K562 (cell line): ENCODE results near the gene EXOC5. TPM values are rescaled to one million over a fixed set of nuclear protein-coding genes. Genes with fewer than 3 reads are reported as not detected.
A peak's percentile ranks its signal among the peaks of the same experiment; 100 is the strongest.

ENCODE experiments used
- C11orf30 ChIP-seq: fragments of 450-650 bp; IDR thresholded peaks from 2 replicates; pipeline ENCODE4 v1.6.1; 2016; ENCODE audit warnings: low read depth, mild to moderate bottlenecking
- ETV1 ChIP-seq: fragments of 450-650 bp; conservative IDR thresholded peaks from 2 replicates; pipeline ENCODE4 v1.6.1; 2016; ENCODE audit warnings: missing genetic modification characterization, control low read depth, low read depth, missing compliant biosample characterization
- FOXK2 ChIP-seq, 2 experiments: fragments of 450-650 bp; IDR thresholded peaks in 1 of 2; conservative IDR thresholded peaks in 1 of 2; 2 replicates each; pipeline ENCODE4 v1.6.1; 2016; ENCODE audit warnings: low read depth in 2 of 2, mild to moderate bottlenecking in 1 of 2
- GABPB1 ChIP-seq: sonication (generic); formaldehyde crosslinking; IDR thresholded peaks from 2 replicates; pipeline ENCODE4 v1.8.0; 2022; ENCODE audit warnings: mild to moderate bottlenecking, missing genetic modification reagents
- HNRNPLL ChIP-seq: fragments of 200-400 bp; formaldehyde crosslinking; IDR thresholded peaks from 2 replicates; pipeline ENCODE4 v1.6.1; 2017; ENCODE audit warnings: low read length, low read depth, mild to moderate bottlenecking; ENCODE audit not compliant: poor library complexity, severe bottlenecking
- KDM4B ChIP-seq, 2 experiments: fragments of 450-650 bp in 1 of 2; sonication (generic) in 1 of 2; IDR thresholded peaks; 2 replicates each; pipeline ENCODE4 v1.6.1; 2016 to 2017; ENCODE audit warnings: borderline replicate concordance in 2 of 2, antibody characterized with exemption in 1 of 2, low read depth in 1 of 2, mild to moderate bottlenecking in 1 of 2
- KDM5B ChIP-seq: fragments of 200-600 bp; sonication (generic); IDR thresholded peaks from 2 replicates; pipeline ENCODE4 v1.6.1; 2012; ENCODE audit warnings: low read depth, mild to moderate bottlenecking, moderate library complexity, low read length, control low read depth, inconsistent platforms; ENCODE audit not compliant: insufficient replicate concordance
- LEF1 ChIP-seq: fragments of 450-650 bp; IDR thresholded peaks from 2 replicates; pipeline ENCODE4 v1.6.1; 2016; ENCODE audit warnings: mild to moderate bottlenecking
- MTA3 ChIP-seq: fragments of 450-650 bp; formaldehyde crosslinking; IDR thresholded peaks from 2 replicates; pipeline ENCODE4 v1.6.1; 2017; ENCODE audit warnings: mild to moderate bottlenecking, borderline replicate concordance
- NONO ChIP-seq, 2 experiments: fragments of 200-400 bp in 1 of 2; fragments of 450-650 bp in 1 of 2; formaldehyde crosslinking in 1 of 2; IDR thresholded peaks; 2 replicates each; pipeline ENCODE4 v1.6.1; 2017; ENCODE audit warnings: low read depth in 2 of 2, mild to moderate bottlenecking in 2 of 2, moderate library complexity in 2 of 2, low read length in 1 of 2
- NRF1 ChIP-seq, 2 experiments: fragments of 450-650 bp; IDR thresholded peaks in 1 of 2; conservative IDR thresholded peaks in 1 of 2; 2 replicates each; pipeline ENCODE4 v1.6.1; 2014; ENCODE audit warnings: mild to moderate bottlenecking in 2 of 2
- PHB2 ChIP-seq: fragments of 450-650 bp; IDR thresholded peaks from 2 replicates; pipeline ENCODE4 v1.6.1; 2017; ENCODE audit warnings: low read depth
- PHF20 ChIP-seq: fragments of 450-650 bp; IDR thresholded peaks from 2 replicates; pipeline ENCODE4 v1.6.1; 2018; ENCODE audit not compliant: partially characterized antibody
- POLR2H ChIP-seq: IDR thresholded peaks from 2 replicates; pipeline ENCODE4 v1.6.1; 2016; ENCODE audit warnings: missing genetic modification characterization, low read depth, mild to moderate bottlenecking, control low read depth, missing compliant biosample characterization, moderate library complexity
- PRMT5 ChIP-seq: sonication (generic); formaldehyde crosslinking; IDR thresholded peaks from 2 replicates; pipeline ENCODE4 v1.5.0; 2020; ENCODE audit warnings: missing genetic modification reagents
- SOX6 ChIP-seq: fragments of 450-650 bp; IDR thresholded peaks from 2 replicates; pipeline ENCODE4 v1.6.1; 2014; ENCODE audit warnings: mild to moderate bottlenecking
- TBP ChIP-seq: optimal IDR thresholded peaks from 2 replicates; pipeline ENCODE3; 2011; ENCODE audit warnings: low read depth, low read length, improper control_type of control experiment
- UBTF ChIP-seq, 2 experiments: IDR thresholded peaks; 2 replicates each; pipeline ENCODE4 v1.6.1; 2012; ENCODE audit warnings: improper control_type of control experiment in 2 of 2, low read depth in 2 of 2, low read length in 2 of 2, borderline replicate concordance in 1 of 2
- ZBED1 ChIP-seq: IDR thresholded peaks from 2 replicates; pipeline ENCODE4 v1.6.1; 2014
- polyA plus RNA-seq, 8 experiments: library from polyadenylated mRNA; depleted of rRNA in 4 of 8; stranded (reverse) in 5 of 8; unstranded in 3 of 8; fragments of >200 nt; fragmentation: Nextera tagmentation in 2 of 8; fragmentation: Illumina TruSeq in 1 of 8; extraction: Ambion mirVana in 2 of 8; extraction: Trizol in 1 of 8; gene quantifications; 2 replicates each; pipeline versions ENCODE4 v1.2.1 to v1.2.3, GENCODE V29; 2011 to 2014; ENCODE audit warnings: inconsistent platforms in 1 of 8, missing spikeins in 1 of 8
- total RNA-seq, 7 experiments: library from RNA; depleted of rRNA in 6 of 7; stranded (reverse); fragments of >200 nt in 6 of 7; fragmentation: Illumina TruSeq in 2 of 7; extraction: Trizol in 2 of 7; gene quantifications; 2 replicates each; pipeline versions ENCODE4 v1.2.1 to v1.2.3, GENCODE V29; 2011 to 2021; ENCODE audit warnings: low replicate concordance in 1 of 7
- TF ChIP-seq, protein P1 (sequence below): IDR thresholded peaks from 2 replicates; pipeline ENCODE4 v1.6.1; 2012; ENCODE audit warnings: low read depth, low read length, improper control_type of control experiment, borderline replicate concordance
- TF ChIP-seq, protein P2 (sequence below): fragments of 450-650 bp; IDR thresholded peaks from 2 replicates; pipeline ENCODE4 v1.6.1; 2016; ENCODE audit warnings: borderline replicate concordance

EXOC5 gene
- total and polyA plus RNA-seq, 9 of the 15 experiments (the other 6 are each of a cell fraction or from before 2014, with no cell fraction given), result 5.7 to 50.3 (median 32.0) TPM

DNA sequence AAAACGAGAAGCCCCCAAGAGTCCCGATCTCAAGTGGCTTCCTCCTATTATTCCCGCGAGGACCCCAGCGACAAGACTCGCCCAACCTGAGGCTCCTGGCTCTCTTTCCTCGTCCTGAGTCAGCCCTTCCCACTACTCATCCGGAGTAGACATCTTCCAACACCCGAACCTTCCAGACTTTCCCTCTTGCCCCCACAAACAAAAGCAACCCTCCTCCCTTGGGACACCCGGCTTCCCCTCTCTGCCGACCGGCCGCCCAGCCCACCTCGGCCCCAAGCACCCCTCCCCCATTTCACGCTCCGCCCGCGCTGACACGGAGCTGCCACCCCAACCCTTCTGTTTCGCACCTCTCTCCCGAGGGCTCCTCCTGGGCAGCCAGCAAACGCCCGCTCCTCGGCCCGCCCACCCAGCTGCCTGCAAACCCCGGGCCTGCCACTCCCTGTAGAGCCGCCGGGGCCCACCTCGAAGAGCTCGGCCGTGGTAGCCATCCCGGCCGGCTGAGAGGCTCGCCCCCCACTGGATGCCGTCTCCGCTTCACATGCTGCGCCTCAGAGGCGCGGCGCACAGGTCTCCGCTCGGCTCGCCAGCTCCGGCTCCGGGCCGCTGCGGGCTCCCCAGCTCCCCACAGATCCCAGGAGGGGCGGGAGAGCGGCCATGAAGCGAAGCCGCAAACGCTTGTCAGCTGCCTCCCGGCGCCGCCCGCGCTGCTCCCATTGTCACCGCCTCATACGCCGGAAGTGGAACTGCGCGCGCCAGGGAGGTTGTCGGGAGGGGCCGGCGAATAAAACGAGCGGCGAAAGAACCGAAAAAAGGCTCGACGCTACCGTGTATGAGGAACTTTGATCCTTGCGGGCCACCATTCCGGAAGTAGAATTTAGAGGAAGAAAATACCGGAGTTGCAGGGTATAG is at the start of gene EXOC5, which contains the start of gene AP5M1 (continued):
- TF ChIP-seq UBTF (IDR thresholded peaks at IDR 0.05; ENCODE audit: borderline replicate concordance in 1 of 2, low read depth in 2 of 2, low read length in 2 of 2) (peak; percentile 61 to 76; a peak in 2 of 4 replicates), GABPB1 (CRISPR knock-in tag) (peak; percentile 80), NONO (IDR thresholded peaks at IDR 0.05; ENCODE audit: low read depth in 2 of 2, low read length in 1 of 2) (peak in 1 of 2 experiments; percentile 61; a peak in 1 of 4 replicates), NRF1 (conservative IDR thresholded peaks at IDR 0.05 in 1 of 2, IDR thresholded peaks at IDR 0.05 in 1 of 2) (peak; percentile 80 to 82), POLR2H (tag) (0 out of 2 replicates have a peak, but pooled peaks have one; percentile 22), KDM4B (IDR thresholded peaks at IDR 0.05; ENCODE audit: borderline replicate concordance in 2 of 2, low read depth in 1 of 2) (no peak), C11orf30 (peak; percentile 29; the same call in 1 of the 2 replicates), MTA3 (peak; percentile 97), LEF1 (no peak), PHB2 (no peak), PRMT5 (CRISPR knock-in tag) (no peak), KDM5B (peak; percentile 31), PHF20 (peak; percentile 72), SOX6 (peak; percentile 33; the same call in 1 of the 2 replicates), HNRNPLL (peak; percentile 61), FOXK2 (conservative IDR thresholded peaks at IDR 0.05 in 1 of 2, IDR thresholded peaks at IDR 0.05 in 1 of 2; ENCODE audit: low read depth in 2 of 2) (peak; percentile 21 to 24; a peak in 1 of 4 replicates), ETV1 (tag) (peak; percentile 97), ZBED1 (no peak), TBP (peak; percentile 43)
- TF ChIP-seq, protein P1, sequence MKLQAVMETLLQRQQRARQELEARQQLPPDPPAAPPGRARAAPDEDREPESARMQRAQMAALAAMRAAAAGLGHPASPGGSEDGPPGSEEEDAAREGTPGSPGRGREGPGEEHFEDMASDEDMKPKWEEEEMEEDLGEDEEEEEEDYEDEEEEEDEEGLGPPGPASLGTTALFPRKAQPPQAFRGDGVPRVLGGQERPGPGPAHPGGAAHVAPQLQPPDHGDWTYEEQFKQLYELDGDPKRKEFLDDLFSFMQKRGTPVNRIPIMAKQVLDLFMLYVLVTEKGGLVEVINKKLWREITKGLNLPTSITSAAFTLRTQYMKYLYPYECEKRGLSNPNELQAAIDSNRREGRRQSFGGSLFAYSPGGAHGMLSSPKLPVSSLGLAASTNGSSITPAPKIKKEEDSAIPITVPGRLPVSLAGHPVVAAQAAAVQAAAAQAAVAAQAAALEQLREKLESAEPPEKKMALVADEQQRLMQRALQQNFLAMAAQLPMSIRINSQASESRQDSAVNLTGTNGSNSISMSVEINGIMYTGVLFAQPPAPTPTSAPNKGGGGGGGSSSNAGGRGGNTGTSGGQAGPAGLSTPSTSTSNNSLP, result no peak
- TF ChIP-seq, protein P2, sequence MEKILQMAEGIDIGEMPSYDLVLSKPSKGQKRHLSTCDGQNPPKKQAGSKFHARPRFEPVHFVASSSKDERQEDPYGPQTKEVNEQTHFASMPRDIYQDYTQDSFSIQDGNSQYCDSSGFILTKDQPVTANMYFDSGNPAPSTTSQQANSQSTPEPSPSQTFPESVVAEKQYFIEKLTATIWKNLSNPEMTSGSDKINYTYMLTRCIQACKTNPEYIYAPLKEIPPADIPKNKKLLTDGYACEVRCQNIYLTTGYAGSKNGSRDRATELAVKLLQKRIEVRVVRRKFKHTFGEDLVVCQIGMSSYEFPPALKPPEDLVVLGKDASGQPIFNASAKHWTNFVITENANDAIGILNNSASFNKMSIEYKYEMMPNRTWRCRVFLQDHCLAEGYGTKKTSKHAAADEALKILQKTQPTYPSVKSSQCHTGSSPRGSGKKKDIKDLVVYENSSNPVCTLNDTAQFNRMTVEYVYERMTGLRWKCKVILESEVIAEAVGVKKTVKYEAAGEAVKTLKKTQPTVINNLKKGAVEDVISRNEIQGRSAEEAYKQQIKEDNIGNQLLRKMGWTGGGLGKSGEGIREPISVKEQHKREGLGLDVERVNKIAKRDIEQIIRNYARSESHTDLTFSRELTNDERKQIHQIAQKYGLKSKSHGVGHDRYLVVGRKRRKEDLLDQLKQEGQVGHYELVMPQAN, result peak; percentile 13; the same call in 1 of the 2 replicates
